ENCODE data around the gene ANKRD49. TPM values are rescaled to one million over a fixed set of nuclear protein-coding genes. Genes with fewer than 3 reads are reported as not detected.
A peak's percentile ranks its signal among the peaks of the same experiment; 100 is the strongest.

The ANKRD49 gene
- polyA plus RNA-seq, 3 donors from 2014 or later: 19.4 to 26.4 (median 19.9) TPM

- no peaks in the 10 kb centered on the region for H3K9me3 Mint-ChIP-seq
- peaks cover 8 to 12% of the 10 kb centered on the region in 2 donors for H3K4me1 Mint-ChIP-seq
- peaks cover 2 to 8% (median 6%) of the 10 kb centered on the region in 3 donors for H3K27me3 Mint-ChIP-seq (ENCODE audit: low read depth in 3 of 3)
- no peak overlapping the region for H3K4me3 Mint-ChIP-seq
- no peaks in the 10 kb centered on the region for H3K36me3 Mint-ChIP-seq
- DNase-seq: no peak
- no peak overlapping the region for H3K27ac Mint-ChIP-seq
These were observed 45.6 kb downstream of the ANKRD49 start for GRCh38 chr11:94539420-94539819.

- peak; percentile 65 to 70 (median 70) for DNase-seq
- H3K27ac Mint-ChIP-seq: peak within 1 kb of the TSS; percentile 86 to 99 (median 98)
- H3K36me3 Mint-ChIP-seq: peaks cover 0 to 9% (median 0%) of the 10 kb centered on the region in 3 donors
- no peaks in the 10 kb centered on the region for H3K9me3 Mint-ChIP-seq
- H3K4me1 Mint-ChIP-seq: peaks cover 34 to 43% of the 10 kb centered on the region in 2 donors
- H3K27me3 Mint-ChIP-seq (ENCODE audit: low read depth in 3 of 3): peaks cover 0 to 2% (median 2%) of the 10 kb centered on the region in 3 donors
- peak within 1 kb of the TSS; percentile 96 to 99 (median 98) for H3K4me3 Mint-ChIP-seq
These were observed 50.2 kb downstream of the ANKRD49 start, which contains the start of gene FUT4 for GRCh38 chr11:94543695-94544645. Gene FUT4, plus strand, starts transcription at chr11:94543921. Its CDS starts 213 bp downstream, at chr11:94544134.

- no peak for DNase-seq
- H3K4me1 Mint-ChIP-seq: peaks cover 36 to 48% of the 10 kb centered on the region in 2 donors
- H3K27me3 Mint-ChIP-seq (ENCODE audit: low read depth in 3 of 3): peaks cover 0 to 2% (median 2%) of the 10 kb centered on the region in 3 donors
- H3K27ac Mint-ChIP-seq: peak overlapping the region in 1 of 6 donors; percentile 19
- H3K4me3 Mint-ChIP-seq: peak overlapping the region; percentile 36 to 80 (median 73)
- no peaks in the 10 kb centered on the region for H3K9me3 Mint-ChIP-seq
- peaks cover 0 to 12% (median 0%) of the 10 kb centered on the region in 3 donors for H3K36me3 Mint-ChIP-seq
These were observed 51.0 kb downstream of the ANKRD49 start for GRCh38 chr11:94544646-94545263.

- peaks cover 36 to 48% of the 10 kb centered on the region in 2 donors for H3K4me1 Mint-ChIP-seq
- peaks cover 0 to 14% (median 0%) of the 10 kb centered on the region in 3 donors for H3K36me3 Mint-ChIP-seq
- no peaks in the 10 kb centered on the region for H3K9me3 Mint-ChIP-seq
- peak overlapping the region; percentile 67 to 80 (median 76) for H3K4me3 Mint-ChIP-seq
- peak overlapping the region in 4 of 6 donors; percentile 24 to 64 (median 54) for H3K27ac Mint-ChIP-seq
- no peak for DNase-seq
- H3K27me3 Mint-ChIP-seq (ENCODE audit: low read depth in 3 of 3): peaks cover 0 to 3% (median 0%) of the 10 kb centered on the region in 3 donors
These were observed 51.7 kb downstream of the ANKRD49 start for GRCh38 chr11:94545264-94546161.

GRCh38 chr11:94546162-94546470 is 52.3 kb downstream of the ANKRD49 start:
- no peak for DNase-seq
- H3K4me1 Mint-ChIP-seq: peaks cover 36 to 48% of the 10 kb centered on the region in 2 donors
- peaks cover 0 to 15% (median 0%) of the 10 kb centered on the region in 3 donors for H3K36me3 Mint-ChIP-seq
- peak overlapping the region in 3 of 6 donors; percentile 26 to 60 (median 47) for H3K27ac Mint-ChIP-seq
- peak overlapping the region; percentile 54 to 76 (median 75) for H3K4me3 Mint-ChIP-seq
- H3K9me3 Mint-ChIP-seq: no peaks in the 10 kb centered on the region
- peaks cover 0 to 3% (median 0%) of the 10 kb centered on the region in 3 donors for H3K27me3 Mint-ChIP-seq (ENCODE audit: low read depth in 3 of 3)

- Mint-ChIP-seq H3K9me3 (no peaks in the 10 kb centered on the region), H3K27me3 (ENCODE audit: low read depth in 3 of 3) (peaks cover 0 to 3% (median 0%) of the 10 kb centered on the region in 3 donors), H3K4me1 (peaks cover 36 to 48% of the 10 kb centered on the region in 2 donors), H3K4me3 (peak overlapping the region; percentile 23 to 76 (median 42)), H3K36me3 (peaks cover 0 to 15% (median 0%) of the 10 kb centered on the region in 3 donors), H3K27ac (no peak overlapping the region)
- DNase-seq: no peak
These were observed 53.1 kb downstream of the ANKRD49 start for GRCh38 chr11:94546886-94547285.

- H3K4me1 Mint-ChIP-seq: peaks cover 28 to 35% of the 10 kb centered on the region in 2 donors
- DNase-seq: no peak
These were observed 55.4 kb downstream of the ANKRD49 start for GRCh38 chr11:94549146-94549545.

More at GRCh38 chr11:94549146-94549545, 55.4 kb downstream of the ANKRD49 start:
- Mint-ChIP-seq H3K27me3 (ENCODE audit: low read depth in 3 of 3) (peaks cover 0 to 1% (median 0%) of the 10 kb centered on the region in 3 donors), H3K9me3 (no peaks in the 10 kb centered on the region), H3K27ac (no peak overlapping the region), H3K4me3 (no peak overlapping the region), H3K36me3 (peaks cover 0 to 15% (median 0%) of the 10 kb centered on the region in 3 donors)

Other genes starting within 250 kb of the ANKRD49 start
- gene IZUMO1R, start 189.4 kb upstream of the ANKRD49 start, polyA plus RNA-seq: not detected
- under 1 TPM in 1 of 3 donors, not detected in 2; 0.10 TPM for gene GPR83, start 92.6 kb upstream of the ANKRD49 start, polyA plus RNA-seq
- gene MRE11, start 140 bp upstream of the ANKRD49 start, polyA plus RNA-seq: 10 to 100 TPM in 1 of 3 donors, 1 to 10 TPM in 2; 9.1 to 20.1 (median 9.6) TPM
- gene C11orf97, start 18.5 kb downstream of the ANKRD49 start, polyA plus RNA-seq: not detected
- 1 to 10 TPM; 1.3 to 2.4 (median 1.4) TPM for gene FUT4, start 49.9 kb downstream of the ANKRD49 start, polyA plus RNA-seq
- gene PIWIL4, start 73.4 kb downstream of the ANKRD49 start, polyA plus RNA-seq: under 1 TPM in 1 of 3 donors, not detected in 2; 0.85 TPM